ENCODE measurements around the gene LPP. TPM values are rescaled to one million over a fixed set of nuclear protein-coding genes. Genes with fewer than 3 reads are reported as not detected.

LPP gene
- total RNA-seq, 2 donors from 2014 or later: 170 to 246 TPM

GRCh38 chr3:188516515-188516914 is 362.6 kb downstream of the LPP start:
- intact Hi-C loops (cut with DNase I): no loop called here
- Histone ChIP-seq H3K9me3 (no peaks in the 10 kb centered on the region), H3K27me3 (no peaks in the 10 kb centered on the region), H3K4me1 (no peaks in the 10 kb centered on the region), H3K4me3 (no peak overlapping the region), H3K36me3 (no peaks in the 10 kb centered on the region), H3K9ac (ENCODE audit: low read depth in 2 of 2, low read length in 2 of 2) (no peak overlapping the region), H3K27ac (no peak overlapping the region)
- DNase-seq: no peak
- no peak for TF ChIP-seq CTCF (IDR thresholded peaks at IDR 0.05)

GRCh38 chr3:188518416-188518815 is 364.5 kb downstream of the LPP start:
- Histone ChIP-seq H3K27me3 (no peaks in the 10 kb centered on the region), H3K9ac (ENCODE audit: low read depth in 2 of 2, low read length in 2 of 2) (no peak overlapping the region), H3K36me3 (no peaks in the 10 kb centered on the region), H3K9me3 (no peaks in the 10 kb centered on the region), H3K27ac (no peak overlapping the region), H3K4me3 (no peak overlapping the region), H3K4me1 (no peaks in the 10 kb centered on the region)
- no peak for TF ChIP-seq CTCF (IDR thresholded peaks at IDR 0.05)
- no peak for DNase-seq
- intact Hi-C loops (cut with DNase I): no loop called here

GRCh38 chr3:188518835-188519452 is 365.0 kb downstream of the LPP start:
- no peaks in the 10 kb centered on the region for H3K4me1 ChIP-seq
- intact Hi-C loops (cut with DNase I): no loop called here
- no peaks in the 10 kb centered on the region for H3K27me3 ChIP-seq
- no peak for TF ChIP-seq CTCF (IDR thresholded peaks at IDR 0.05)
- H3K27ac ChIP-seq: no peak overlapping the region
- no peak for DNase-seq
- no peak overlapping the region for H3K9ac ChIP-seq (ENCODE audit: low read depth in 2 of 2, low read length in 2 of 2)
- no peaks in the 10 kb centered on the region for H3K36me3 ChIP-seq
- H3K4me3 ChIP-seq: no peak overlapping the region
- no peaks in the 10 kb centered on the region for H3K9me3 ChIP-seq

GRCh38 chr3:188520466-188520865 is 366.5 kb downstream of the LPP start:
- TF ChIP-seq CTCF (IDR thresholded peaks at IDR 0.05): no peak
- H3K4me3 ChIP-seq: no peak overlapping the region
- DNase-seq: no peak
- H3K9ac ChIP-seq (ENCODE audit: low read depth in 2 of 2, low read length in 2 of 2): no peak overlapping the region
- H3K4me1 ChIP-seq: no peaks in the 10 kb centered on the region
- intact Hi-C loops (cut with DNase I): no loop called here
- no peaks in the 10 kb centered on the region for H3K9me3 ChIP-seq
- no peaks in the 10 kb centered on the region for H3K27me3 ChIP-seq
- no peak overlapping the region for H3K27ac ChIP-seq
- no peaks in the 10 kb centered on the region for H3K36me3 ChIP-seq

- DNase-seq: no peak
- no peak overlapping the region for H3K27ac ChIP-seq
- TF ChIP-seq CTCF (IDR thresholded peaks at IDR 0.05): no peak
- intact Hi-C loops (cut with DNase I): no loop called here
- no peaks in the 10 kb centered on the region for H3K27me3 ChIP-seq
- H3K4me1 ChIP-seq: no peaks in the 10 kb centered on the region
- no peaks in the 10 kb centered on the region for H3K36me3 ChIP-seq
- H3K9ac ChIP-seq (ENCODE audit: low read depth in 2 of 2, low read length in 2 of 2): no peak overlapping the region
- no peaks in the 10 kb centered on the region for H3K9me3 ChIP-seq
- H3K4me3 ChIP-seq: no peak overlapping the region
These were observed 368.2 kb downstream of the LPP start for GRCh38 chr3:188522115-188522514.

Data from colonic mucosa (tissue), 4 donors.